IMR-90 (cell line): ENCODE measurements around the gene MRS2. TPM values are rescaled to one million over a fixed set of nuclear protein-coding genes. Genes with fewer than 3 reads are reported as not detected.

Experiments used
- ATAC-seq: fragments of 200-7000 bp; cut with Tn5 transposase; 2 replicates; pipeline ENCODE4 v1.9.1; 2020; ENCODE audit warnings: low read depth, mild to moderate bottlenecking, moderate library complexity
- BruUV-seq: library from RNA; stranded (reverse); fragments of 400-500 nt; replicated peaks from 2 replicates; lab custom pipeline; 2021; lab: Mats Ljungman, UMichigan
- CTCF ChIA-PET: fragments of 300-600 bp; formaldehyde crosslinking; extraction: SDS; loops from one replicate; lab custom pipeline; 2021; ENCODE audit warnings: antibody characterized with exemption; lab: Yijun Ruan, JAX
- POLR2A ChIA-PET: fragments of 300-600 bp; sonication (Branson Sonifier 250); formaldehyde crosslinking; loops from one replicate; lab custom pipeline; 2022; ENCODE audit warnings: antibody characterized with exemption; ENCODE audit not compliant: unreplicated experiment; lab: Charles Lee
- DNase-seq: peaks from one replicate; pipeline ENCODE4 v3.0.0; 2013
- H2AFZ ChIP-seq: replicated peaks from 2 replicates; pipeline ENCODE3; 2013; ENCODE audit warnings: low read length, mild to moderate bottlenecking; ENCODE audit not compliant: poor library complexity
- H2AK5ac ChIP-seq: 2 replicates; pipeline ENCODE4 v1.6.1; 2013; ENCODE audit warnings: low read depth, low read length, inconsistent platforms
- H2AK9ac ChIP-seq: replicated peaks from 2 replicates; pipeline ENCODE3; 2013; ENCODE audit warnings: mild to moderate bottlenecking, low read depth, low read length, moderate library complexity; ENCODE audit not compliant: poor library complexity
- H2BK120ac ChIP-seq: 2 replicates; pipeline ENCODE4 v1.6.1; 2013; ENCODE audit warnings: low read depth, low read length, inconsistent platforms
- H2BK15ac ChIP-seq: 3 replicates; pipeline ENCODE4 v1.6.1; 2013; ENCODE audit warnings: low read depth, low read length, inconsistent platforms
- H2BK20ac ChIP-seq: 2 replicates; pipeline ENCODE4 v1.6.1; 2013; ENCODE audit warnings: low read depth, mild to moderate bottlenecking, inconsistent platforms, low read length, moderate library complexity
- H2BK5ac ChIP-seq: 2 replicates; pipeline ENCODE4 v1.6.1; 2013; ENCODE audit warnings: mild to moderate bottlenecking, low read depth, low read length, inconsistent platforms; ENCODE audit not compliant: poor library complexity, severe bottlenecking
- H3K14ac ChIP-seq: replicated peaks from 2 replicates; pipeline ENCODE4 v1.6.1; 2013; ENCODE audit warnings: low read depth, low read length, inconsistent platforms
- H3K18ac ChIP-seq: 2 replicates; pipeline ENCODE4 v1.6.1; 2013; ENCODE audit warnings: low read depth, low read length, control low read depth
- H3K23ac ChIP-seq: 2 replicates; pipeline ENCODE4 v1.6.1; 2013; ENCODE audit warnings: low read depth, low read length, inconsistent platforms
- H3K27ac ChIP-seq: 2 replicates; pipeline ENCODE4 v1.5.1; 2013; ENCODE audit warnings: mild to moderate bottlenecking, control low read depth, low read length; ENCODE audit not compliant: insufficient read depth
- H3K27me3 ChIP-seq: 2 replicates; pipeline ENCODE4 v1.6.1; 2013; ENCODE audit warnings: low read length; ENCODE audit not compliant: control insufficient read depth, insufficient read depth
- H3K36me3 ChIP-seq: 2 replicates; pipeline ENCODE4 v1.6.1; 2013; ENCODE audit warnings: low read length, mixed read lengths; ENCODE audit not compliant: control insufficient read depth, insufficient read depth
- H3K4ac ChIP-seq: 2 replicates; pipeline ENCODE4 v1.6.1; 2013; ENCODE audit warnings: low read depth, low read length, inconsistent platforms
- H3K4me1 ChIP-seq: 2 replicates; pipeline ENCODE4 v1.6.1; 2013; ENCODE audit warnings: low read length, mixed read lengths; ENCODE audit not compliant: control insufficient read depth, insufficient read depth
- H3K4me2 ChIP-seq: 2 replicates; pipeline ENCODE4 v1.6.1; 2013; ENCODE audit warnings: low read depth, mild to moderate bottlenecking, control low read depth, low read length, moderate library complexity
- H3K4me3 ChIP-seq: 2 replicates; pipeline ENCODE4 v1.5.1; 2013; ENCODE audit warnings: low read depth, mild to moderate bottlenecking, control low read depth, low read length, moderate library complexity; ENCODE audit not compliant: insufficient read depth
- H3K56ac ChIP-seq: 2 replicates; pipeline ENCODE4 v1.6.1; 2013; ENCODE audit warnings: low read length, inconsistent platforms; ENCODE audit not compliant: insufficient read depth; ENCODE audit errors: extremely low read depth
- H3K79me1 ChIP-seq, 2 experiments: 2 replicates each; pipeline ENCODE4 v1.6.1; 2013; ENCODE audit warnings: low read length in 2 of 2, inconsistent platforms in 1 of 2, low read depth in 1 of 2
- H3K9ac ChIP-seq: 2 replicates; pipeline ENCODE4 v1.6.1; 2013; ENCODE audit warnings: low read depth, low read length, control low read depth
- H3K9me1 ChIP-seq: 2 replicates; pipeline ENCODE4 v1.6.1; 2013; ENCODE audit warnings: low read length, inconsistent platforms; ENCODE audit not compliant: insufficient read depth
- H3K9me3 ChIP-seq: 2 replicates; pipeline ENCODE4 v1.6.1; 2013; ENCODE audit warnings: low read length; ENCODE audit not compliant: control insufficient read depth, insufficient read depth
- H4K20me1 ChIP-seq: 2 replicates; pipeline ENCODE4 v1.6.1; 2013; ENCODE audit warnings: low read length, inconsistent platforms; ENCODE audit not compliant: insufficient read depth
- H4K5ac ChIP-seq: 2 replicates; pipeline ENCODE4 v1.6.1; 2013; ENCODE audit warnings: mild to moderate bottlenecking, low read depth, low read length, control low read depth
- H4K8ac ChIP-seq, 2 experiments: 2 replicates each; pipeline ENCODE4 v1.6.1; 2013; ENCODE audit warnings: low read depth in 2 of 2, low read length in 2 of 2, control low read depth in 1 of 2, inconsistent platforms in 1 of 2
- H4K91ac ChIP-seq: 2 replicates; pipeline ENCODE4 v1.6.1; 2013; ENCODE audit warnings: low read depth, low read length, inconsistent platforms; ENCODE audit not compliant: insufficient read depth
- BHLHE40 ChIP-seq: fragments of 150-350 bp; IDR thresholded peaks from 2 replicates; pipeline ENCODE4 v1.6.1; 2016; ENCODE audit warnings: mild to moderate bottlenecking, low read depth, low read length
- CEBPB ChIP-seq: IDR thresholded peaks from 2 replicates; pipeline ENCODE4 v1.6.1; 2012; ENCODE audit warnings: low read depth, low read length, improper control_type of control experiment
- CHD1 ChIP-seq: IDR thresholded peaks from 2 replicates; pipeline ENCODE4 v1.6.1; 2012; ENCODE audit warnings: low read depth, low read length, improper control_type of control experiment
- ELK1 ChIP-seq: fragments of 150-350 bp; IDR thresholded peaks from 2 replicates; pipeline ENCODE4 v1.6.1; 2016; ENCODE audit warnings: low read depth, mild to moderate bottlenecking, low read length, moderate library complexity, borderline replicate concordance
- MAFK ChIP-seq: IDR thresholded peaks from 2 replicates; pipeline ENCODE4 v1.6.1; 2012; ENCODE audit warnings: low read depth, low read length, improper control_type of control experiment
- MAZ ChIP-seq: IDR thresholded peaks from 2 replicates; pipeline ENCODE4 v1.6.1; 2012; ENCODE audit warnings: low read depth, mild to moderate bottlenecking, low read length, improper control_type of control experiment, moderate library complexity, borderline replicate concordance
- MXI1 ChIP-seq: IDR thresholded peaks from 2 replicates; pipeline ENCODE4 v1.6.1; 2012; ENCODE audit warnings: low read depth, mild to moderate bottlenecking, low read length, moderate library complexity, borderline replicate concordance
- NFE2L2 ChIP-seq: fragments of 150-350 bp; IDR thresholded peaks from 2 replicates; pipeline ENCODE4 v1.6.1; 2016; ENCODE audit warnings: low read depth, mild to moderate bottlenecking, low read length
- POLR2A ChIP-seq: IDR thresholded peaks from 2 replicates; pipeline ENCODE4 v1.6.1; 2012; ENCODE audit warnings: mild to moderate bottlenecking, low read depth, low read length
- RCOR1 ChIP-seq: IDR thresholded peaks from 2 replicates; pipeline ENCODE4 v1.6.1; 2012; ENCODE audit warnings: mild to moderate bottlenecking, low read length, improper control_type of control experiment; ENCODE audit not compliant: insufficient replicate concordance
- RFX5 ChIP-seq: IDR thresholded peaks from 2 replicates; pipeline ENCODE4 v1.8.0; 2012; ENCODE audit warnings: low read depth, mild to moderate bottlenecking, low read length, moderate library complexity
- SMC3 ChIP-seq: fragments of 150-350 bp; IDR thresholded peaks from 2 replicates; pipeline ENCODE4 v1.6.1; 2016; ENCODE audit warnings: low read depth, mild to moderate bottlenecking, antibody characterized with exemption, low read length, moderate library complexity
- WGBS, 2 experiments: methylation state at CpG; one replicate each; pipeline versions ENCODE4 v1.1.5 to v1.1.7; 2013; ENCODE audit warnings: missing lambda C conversion rate in 2 of 2; ENCODE audit not compliant: insufficient read length in 1 of 2; ENCODE audit errors: extremely low coverage in 2 of 2; 5-methylcytosine and 5-hydroxymethylcytosine counted together
- dilution Hi-C: fragments of 300-500 bp; cut with HindIII; formaldehyde crosslinking; loops from one replicate; pipeline ENCODE4 v1.14.3; 2018; ENCODE audit warnings: low sequenced_read_pairs; ENCODE audit not compliant: unreplicated experiment
- in situ Hi-C: fragments of 300-500 bp; cut with MboI; formaldehyde crosslinking; loops from 3 replicates; pipeline ENCODE4 v1.14.3; 2019; ENCODE audit warnings: low sequenced_read_pairs, inconsistent platforms, mixed read lengths
- intact Hi-C: fragments of 100-400 bp; cut with micrococcal nuclease; formaldehyde crosslinking; loops from 2 replicates; pipeline ENCODE4 v1.10.0; 2022
- polyA plus RNA-seq, 3 experiments: library from polyadenylated mRNA; depleted of rRNA; stranded (reverse); fragments of >200 nt; gene quantifications; 2 replicates each; pipeline ENCODE4 v1.2.3, GENCODE V29; 2012; ENCODE audit warnings: low replicate concordance in 1 of 3
- total RNA-seq: library from RNA; depleted of rRNA; stranded (reverse); fragments of >200 nt; gene quantifications from 2 replicates; pipeline ENCODE4 v1.2.3, GENCODE V29; 2012
- TF ChIP-seq, protein P1 (sequence below): fragments of 150-350 bp; IDR thresholded peaks from 2 replicates; pipeline ENCODE4 v1.6.1; 2017; ENCODE audit warnings: mild to moderate bottlenecking, antibody characterized with exemption, low read length, low read depth
- TF ChIP-seq, protein P2 (sequence below): conservative IDR thresholded peaks from 2 replicates; pipeline ENCODE4 v1.5.1; 2012; ENCODE audit warnings: mild to moderate bottlenecking, low read depth, low read length, improper control_type of control experiment

MRS2 gene
- total and polyA plus RNA-seq, 2 of the 4 experiments (the other 2 are of a cell fraction) = 8.8 to 11.1 TPM

DNA sequence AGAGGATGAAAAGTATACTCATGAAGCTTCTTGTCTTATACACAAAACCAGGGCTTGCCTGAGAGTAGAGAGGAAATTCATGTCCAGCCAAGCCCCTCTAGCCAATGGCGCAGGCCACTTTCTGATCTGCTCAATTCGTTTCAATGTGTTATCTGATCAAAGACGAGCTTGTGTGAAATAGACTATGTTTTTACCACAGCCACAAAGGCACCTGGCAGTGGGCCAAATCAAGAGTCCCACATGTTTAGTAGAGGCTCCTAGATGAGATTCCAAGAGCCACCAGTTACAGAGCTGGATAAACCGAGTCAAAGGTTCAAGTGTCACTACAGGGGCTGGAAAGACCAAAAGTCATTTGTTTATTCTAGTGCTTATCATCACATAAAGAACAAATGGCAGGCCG, 51.7 kb downstream of the MRS2 start:
- intact Hi-C loops = no loop called here
- Histone ChIP-seq H3K4ac (no peak overlapping the region), H2BK120ac (no peak overlapping the region), H2BK20ac (no peak overlapping the region), H3K23ac (no peak overlapping the region), H3K9me1 (no peaks in the 10 kb centered on the region), H3K27me3 (no peaks in the 10 kb centered on the region; the same call in 1 of the 2 replicates), H3K4me2 (no peak overlapping the region), H4K91ac (no peak overlapping the region), H3K36me3 (no peaks in the 10 kb centered on the region), H3K14ac (no peak overlapping the region), H2AFZ (no peak overlapping the region), H4K8ac (no peak overlapping the region), H3K4me3 (no peak overlapping the region), H3K27ac (no peak overlapping the region), H3K9ac (no peak overlapping the region), H3K4me1 (no peaks in the 10 kb centered on the region), H3K56ac (no peak overlapping the region), H2BK15ac (no peak overlapping the region), H4K20me1 (no peaks in the 10 kb centered on the region), H2BK5ac (no peak overlapping the region), H3K9me3 (no peaks in the 10 kb centered on the region), H2AK9ac (no peak overlapping the region), H4K5ac (no peak overlapping the region), H3K18ac (no peak overlapping the region), H2AK5ac (no peak overlapping the region), H3K79me1 (no peaks in the 10 kb centered on the region)
- dilution Hi-C loops = no loop called here
- BruUV-seq = no TSS peak
- no CpG with 5 or more reads among the region's 5 CpGs for WGBS, 2 experiments
- POLR2A ChIA-PET = no interaction called here
- ATAC-seq (no peak), DNase-seq (no peak)
- CTCF ChIA-PET = no interaction called here
- in situ Hi-C loops = no loop called here
- TF ChIP-seq MXI1 (no peak), BHLHE40 (no peak), CHD1 (no peak), MAZ (no peak), RFX5 (no peak), SMC3 (no peak), POLR2A (no peak), CEBPB (no peak), MAFK (no peak), RCOR1 (no peak), NFE2L2 (no peak), ELK1 (no peak)
- TF ChIP-seq, protein P1, sequence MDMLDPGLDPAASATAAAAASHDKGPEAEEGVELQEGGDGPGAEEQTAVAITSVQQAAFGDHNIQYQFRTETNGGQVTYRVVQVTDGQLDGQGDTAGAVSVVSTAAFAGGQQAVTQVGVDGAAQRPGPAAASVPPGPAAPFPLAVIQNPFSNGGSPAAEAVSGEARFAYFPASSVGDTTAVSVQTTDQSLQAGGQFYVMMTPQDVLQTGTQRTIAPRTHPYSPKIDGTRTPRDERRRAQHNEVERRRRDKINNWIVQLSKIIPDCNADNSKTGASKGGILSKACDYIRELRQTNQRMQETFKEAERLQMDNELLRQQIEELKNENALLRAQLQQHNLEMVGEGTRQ = no peak
- TF ChIP-seq, protein P2, sequence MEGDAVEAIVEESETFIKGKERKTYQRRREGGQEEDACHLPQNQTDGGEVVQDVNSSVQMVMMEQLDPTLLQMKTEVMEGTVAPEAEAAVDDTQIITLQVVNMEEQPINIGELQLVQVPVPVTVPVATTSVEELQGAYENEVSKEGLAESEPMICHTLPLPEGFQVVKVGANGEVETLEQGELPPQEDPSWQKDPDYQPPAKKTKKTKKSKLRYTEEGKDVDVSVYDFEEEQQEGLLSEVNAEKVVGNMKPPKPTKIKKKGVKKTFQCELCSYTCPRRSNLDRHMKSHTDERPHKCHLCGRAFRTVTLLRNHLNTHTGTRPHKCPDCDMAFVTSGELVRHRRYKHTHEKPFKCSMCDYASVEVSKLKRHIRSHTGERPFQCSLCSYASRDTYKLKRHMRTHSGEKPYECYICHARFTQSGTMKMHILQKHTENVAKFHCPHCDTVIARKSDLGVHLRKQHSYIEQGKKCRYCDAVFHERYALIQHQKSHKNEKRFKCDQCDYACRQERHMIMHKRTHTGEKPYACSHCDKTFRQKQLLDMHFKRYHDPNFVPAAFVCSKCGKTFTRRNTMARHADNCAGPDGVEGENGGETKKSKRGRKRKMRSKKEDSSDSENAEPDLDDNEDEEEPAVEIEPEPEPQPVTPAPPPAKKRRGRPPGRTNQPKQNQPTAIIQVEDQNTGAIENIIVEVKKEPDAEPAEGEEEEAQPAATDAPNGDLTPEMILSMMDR = no peak
